K562 (cell line): ENCODE data around the gene CELSR2. TPM values are rescaled to one million over a fixed set of nuclear protein-coding genes. Genes with fewer than 3 reads are reported as not detected.

Experiments
- FOXK2 ChIP-seq, 2 experiments: fragments of 450-650 bp; IDR thresholded peaks in 1 of 2; conservative IDR thresholded peaks in 1 of 2; 2 replicates each; pipeline ENCODE4 v1.6.1; 2016; ENCODE audit warnings: low read depth in 2 of 2, mild to moderate bottlenecking in 1 of 2
- GATAD2B ChIP-seq: fragments of 450-650 bp; IDR thresholded peaks from 2 replicates; pipeline ENCODE4 v1.6.1; 2017; ENCODE audit warnings: mild to moderate bottlenecking, borderline replicate concordance
- HBP1 ChIP-seq: fragments of 450-650 bp; formaldehyde crosslinking; IDR thresholded peaks from 2 replicates; pipeline ENCODE4 v1.4.0; 2022; ENCODE audit warnings: missing genetic modification characterization
- HMGN3 ChIP-seq: IDR thresholded peaks from 2 replicates; pipeline ENCODE4 v1.6.1; 2011; ENCODE audit warnings: borderline replicate concordance, low read depth, mild to moderate bottlenecking, mixed read lengths, low read length; ENCODE audit not compliant: insufficient read length; ENCODE audit errors: extremely low read depth
- KLF13 ChIP-seq: fragments of 450-650 bp; IDR thresholded peaks from 2 replicates; pipeline ENCODE4 v1.6.1; 2016; ENCODE audit warnings: missing genetic modification characterization, low read depth, mild to moderate bottlenecking, missing compliant biosample characterization, moderate library complexity, borderline replicate concordance
- NFRKB ChIP-seq: fragments of 450-650 bp; IDR thresholded peaks from 2 replicates; pipeline ENCODE4 v1.6.1; 2016; ENCODE audit warnings: low read depth
- NONO ChIP-seq, 2 experiments: fragments of 200-400 bp in 1 of 2; fragments of 450-650 bp in 1 of 2; formaldehyde crosslinking in 1 of 2; IDR thresholded peaks; 2 replicates each; pipeline ENCODE4 v1.6.1; 2017; ENCODE audit warnings: low read depth in 2 of 2, mild to moderate bottlenecking in 2 of 2, moderate library complexity in 2 of 2, low read length in 1 of 2
- NR1H2 ChIP-seq: sonication (generic); formaldehyde crosslinking; IDR thresholded peaks from 2 replicates; pipeline ENCODE4 v1.4.0; 2020; ENCODE audit warnings: mild to moderate bottlenecking, missing genetic modification reagents
- PHF8 ChIP-seq: fragments of 200-600 bp; sonication (generic); IDR thresholded peaks from 2 replicates; pipeline ENCODE4 v1.6.1; 2012; ENCODE audit warnings: mixed run types, mild to moderate bottlenecking, inconsistent platforms, low read length, moderate library complexity, borderline replicate concordance
- POLR2B ChIP-seq: fragments of 450-650 bp; IDR thresholded peaks from 2 replicates; pipeline ENCODE4 v1.6.1; 2018; ENCODE audit warnings: low read depth; ENCODE audit not compliant: partially characterized antibody
- RAD51 ChIP-seq: fragments of 450-650 bp; IDR thresholded peaks from 2 replicates; pipeline ENCODE4 v1.7.1; 2016; ENCODE audit warnings: low read depth, mild to moderate bottlenecking, borderline replicate concordance
- SLC30A9 ChIP-seq: fragments of 250-450 bp; sonication (Bioruptor Pico); IDR thresholded peaks from 2 replicates; pipeline ENCODE4 v1.8.0; 2022; ENCODE audit warnings: mild to moderate bottlenecking, moderate library complexity
- SMAD2 ChIP-seq: fragments of 150-350 bp; IDR thresholded peaks from 2 replicates; pipeline ENCODE4 v1.6.1; 2014; ENCODE audit warnings: low read depth, mild to moderate bottlenecking, low read length
- SP1 ChIP-seq: sonication (generic); formaldehyde crosslinking; IDR thresholded peaks from 2 replicates; pipeline ENCODE4 v1.8.1; 2022; ENCODE audit warnings: mild to moderate bottlenecking, missing genetic modification reagents
- ZNF79 ChIP-seq: fragments of 250-450 bp; sonication (Bioruptor Pico); IDR thresholded peaks from 2 replicates; pipeline ENCODE4 v1.4.0; 2020; ENCODE audit warnings: low read depth, mild to moderate bottlenecking, moderate library complexity
- polyA plus RNA-seq, 8 experiments: library from polyadenylated mRNA; depleted of rRNA in 4 of 8; stranded (reverse) in 5 of 8; unstranded in 3 of 8; fragments of >200 nt; fragmentation: Nextera tagmentation in 2 of 8; fragmentation: Illumina TruSeq in 1 of 8; extraction: Ambion mirVana in 2 of 8; extraction: Trizol in 1 of 8; gene quantifications; 2 replicates each; pipeline versions ENCODE4 v1.2.1 to v1.2.3, GENCODE V29; 2011 to 2014; ENCODE audit warnings: inconsistent platforms in 1 of 8, missing spikeins in 1 of 8
- total RNA-seq, 7 experiments: library from RNA; depleted of rRNA in 6 of 7; stranded (reverse); fragments of >200 nt in 6 of 7; fragmentation: Illumina TruSeq in 2 of 7; extraction: Trizol in 2 of 7; gene quantifications; 2 replicates each; pipeline versions ENCODE4 v1.2.1 to v1.2.3, GENCODE V29; 2011 to 2021; ENCODE audit warnings: low replicate concordance in 1 of 7
- TF ChIP-seq, protein P1 (sequence below): IDR thresholded peaks from 2 replicates; pipeline ENCODE4 v1.6.1; 2014; ENCODE audit warnings: antibody characterized with exemption
- TF ChIP-seq, protein P2 (sequence below), 2 experiments: fragments of 450-650 bp in 1 of 2; sonication (generic) in 1 of 2; formaldehyde crosslinking in 1 of 2; IDR thresholded peaks; 2 replicates each; pipeline versions ENCODE4 v1.7.1 to v1.9.0; 2016 to 2022; ENCODE audit warnings: inconsistent platforms in 1 of 2, mild to moderate bottlenecking in 1 of 2, missing genetic modification reagents in 1 of 2

CELSR2 gene
- total and polyA plus RNA-seq, 9 of the 15 experiments (the other 6 are each of a cell fraction or from before 2014, with no cell fraction given) = 0.31 to 21.9 (median 4.2) TPM

DNA sequence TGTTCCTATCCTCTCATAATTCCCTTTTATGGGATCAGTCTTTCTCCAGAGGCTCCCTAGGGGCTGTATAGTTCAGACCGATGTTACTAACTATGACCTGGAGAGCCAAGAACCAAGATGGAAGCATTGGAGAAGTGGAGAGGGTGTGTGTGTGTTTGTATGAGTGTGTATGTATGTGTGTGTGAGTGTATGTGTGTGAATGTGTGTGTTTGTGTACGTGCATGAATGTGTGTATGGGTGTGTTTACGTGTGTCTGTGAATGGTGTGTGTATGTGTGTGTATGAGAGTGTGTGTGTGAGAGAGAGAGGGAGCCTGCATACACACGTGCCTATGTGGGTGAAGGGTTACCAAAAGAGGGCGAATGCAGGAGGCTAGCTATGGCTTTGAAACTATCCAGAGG is 52.5 kb downstream of the CELSR2 start (continued):
- TF ChIP-seq, protein P1, sequence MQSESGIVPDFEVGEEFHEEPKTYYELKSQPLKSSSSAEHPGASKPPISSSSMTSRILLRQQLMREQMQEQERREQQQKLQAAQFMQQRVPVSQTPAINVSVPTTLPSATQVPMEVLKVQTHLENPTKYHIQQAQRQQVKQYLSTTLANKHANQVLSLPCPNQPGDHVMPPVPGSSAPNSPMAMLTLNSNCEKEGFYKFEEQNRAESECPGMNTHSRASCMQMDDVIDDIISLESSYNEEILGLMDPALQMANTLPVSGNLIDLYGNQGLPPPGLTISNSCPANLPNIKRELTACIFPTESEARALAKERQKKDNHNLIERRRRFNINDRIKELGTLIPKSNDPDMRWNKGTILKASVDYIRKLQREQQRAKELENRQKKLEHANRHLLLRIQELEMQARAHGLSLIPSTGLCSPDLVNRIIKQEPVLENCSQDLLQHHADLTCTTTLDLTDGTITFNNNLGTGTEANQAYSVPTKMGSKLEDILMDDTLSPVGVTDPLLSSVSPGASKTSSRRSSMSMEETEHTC = no peak
- TF ChIP-seq KLF13 (tag) (no peak), RAD51 (no peak), FOXK2 (conservative IDR thresholded peaks at IDR 0.05 in 1 of 2, IDR thresholded peaks at IDR 0.05 in 1 of 2; ENCODE audit: low read depth in 2 of 2) (no peak), PHF8 (no peak), NONO (IDR thresholded peaks at IDR 0.05; ENCODE audit: low read depth in 2 of 2, low read length in 1 of 2) (no peak), POLR2B (no peak), SLC30A9 (CRISPR knock-in tag) (no peak), ZNF79 (no peak), GATAD2B (no peak), HBP1 (CRISPR knock-in tag) (peak; percentile 86; the same call in 1 of the 2 replicates), HMGN3 (no peak), SP1 (CRISPR knock-in tag) (no peak), NR1H2 (no peak), SMAD2 (no peak), NFRKB (no peak)
- TF ChIP-seq, protein P2, sequence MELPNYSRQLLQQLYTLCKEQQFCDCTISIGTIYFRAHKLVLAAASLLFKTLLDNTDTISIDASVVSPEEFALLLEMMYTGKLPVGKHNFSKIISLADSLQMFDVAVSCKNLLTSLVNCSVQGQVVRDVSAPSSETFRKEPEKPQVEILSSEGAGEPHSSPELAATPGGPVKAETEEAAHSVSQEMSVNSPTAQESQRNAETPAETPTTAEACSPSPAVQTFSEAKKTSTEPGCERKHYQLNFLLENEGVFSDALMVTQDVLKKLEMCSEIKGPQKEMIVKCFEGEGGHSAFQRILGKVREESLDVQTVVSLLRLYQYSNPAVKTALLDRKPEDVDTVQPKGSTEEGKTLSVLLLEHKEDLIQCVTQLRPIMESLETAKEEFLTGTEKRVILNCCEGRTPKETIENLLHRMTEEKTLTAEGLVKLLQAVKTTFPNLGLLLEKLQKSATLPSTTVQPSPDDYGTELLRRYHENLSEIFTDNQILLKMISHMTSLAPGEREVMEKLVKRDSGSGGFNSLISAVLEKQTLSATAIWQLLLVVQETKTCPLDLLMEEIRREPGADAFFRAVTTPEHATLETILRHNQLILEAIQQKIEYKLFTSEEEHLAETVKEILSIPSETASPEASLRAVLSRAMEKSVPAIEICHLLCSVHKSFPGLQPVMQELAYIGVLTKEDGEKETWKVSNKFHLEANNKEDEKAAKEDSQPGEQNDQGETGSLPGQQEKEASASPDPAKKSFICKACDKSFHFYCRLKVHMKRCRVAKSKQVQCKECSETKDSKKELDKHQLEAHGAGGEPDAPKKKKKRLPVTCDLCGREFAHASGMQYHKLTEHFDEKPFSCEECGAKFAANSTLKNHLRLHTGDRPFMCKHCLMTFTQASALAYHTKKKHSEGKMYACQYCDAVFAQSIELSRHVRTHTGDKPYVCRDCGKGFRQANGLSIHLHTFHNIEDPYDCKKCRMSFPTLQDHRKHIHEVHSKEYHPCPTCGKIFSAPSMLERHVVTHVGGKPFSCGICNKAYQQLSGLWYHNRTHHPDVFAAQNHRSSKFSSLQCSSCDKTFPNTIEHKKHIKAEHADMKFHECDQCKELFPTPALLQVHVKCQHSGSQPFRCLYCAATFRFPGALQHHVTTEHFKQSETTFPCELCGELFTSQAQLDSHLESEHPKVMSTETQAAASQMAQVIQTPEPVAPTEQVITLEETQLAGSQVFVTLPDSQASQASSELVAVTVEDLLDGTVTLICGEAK (IDR thresholded peaks at IDR 0.05) = no peak
- TF ChIP-seq, protein P2 (CRISPR knock-in tag; IDR thresholded peaks at IDR 0.05) = no peak
